Muscle layer of duodenum (tissue), 2 donors: Measurements from ENCODE around the gene UQCR10.
A peak's percentile ranks its signal among the peaks of the same experiment; 100 is the strongest.

ENCODE experiments used
- H3K27ac ChIP-seq: one replicate; pipeline ENCODE4 v1.7.0; 2013; ENCODE audit warnings: mild to moderate bottlenecking, low read length
- H3K27me3 ChIP-seq: one replicate; pipeline ENCODE4 v1.7.0; 2013; ENCODE audit warnings: low read depth, mild to moderate bottlenecking, control low read depth, low read length
- H3K36me3 ChIP-seq, 2 donors: one replicate each; pipeline ENCODE4 v1.7.0; 2013; ENCODE audit warnings: low read length in 2 of 2, control low read depth in 1 of 2, mild to moderate bottlenecking in 1 of 2; ENCODE audit not compliant: insufficient read depth in 2 of 2, control insufficient read depth in 1 of 2
- H3K4me1 ChIP-seq, 2 donors: one replicate each; pipeline ENCODE4 v1.7.0; 2013; ENCODE audit warnings: low read length in 2 of 2, mild to moderate bottlenecking in 2 of 2, control low read depth in 1 of 2, moderate library complexity in 1 of 2; ENCODE audit not compliant: insufficient read depth in 2 of 2, control insufficient read depth in 1 of 2
- H3K4me3 ChIP-seq, 2 donors: one replicate each; pipeline ENCODE4 v1.7.0; 2013; ENCODE audit warnings: low read length in 2 of 2, low read depth in 1 of 2, mild to moderate bottlenecking in 1 of 2
- H3K9me3 ChIP-seq, 2 donors: one replicate each; pipeline ENCODE4 v1.7.0; 2013; ENCODE audit warnings: low read length in 2 of 2, control low read depth in 1 of 2, mild to moderate bottlenecking in 1 of 2; ENCODE audit not compliant: control insufficient read depth in 1 of 2
- donor health status: healthy.

The UQCR10 gene

DNA sequence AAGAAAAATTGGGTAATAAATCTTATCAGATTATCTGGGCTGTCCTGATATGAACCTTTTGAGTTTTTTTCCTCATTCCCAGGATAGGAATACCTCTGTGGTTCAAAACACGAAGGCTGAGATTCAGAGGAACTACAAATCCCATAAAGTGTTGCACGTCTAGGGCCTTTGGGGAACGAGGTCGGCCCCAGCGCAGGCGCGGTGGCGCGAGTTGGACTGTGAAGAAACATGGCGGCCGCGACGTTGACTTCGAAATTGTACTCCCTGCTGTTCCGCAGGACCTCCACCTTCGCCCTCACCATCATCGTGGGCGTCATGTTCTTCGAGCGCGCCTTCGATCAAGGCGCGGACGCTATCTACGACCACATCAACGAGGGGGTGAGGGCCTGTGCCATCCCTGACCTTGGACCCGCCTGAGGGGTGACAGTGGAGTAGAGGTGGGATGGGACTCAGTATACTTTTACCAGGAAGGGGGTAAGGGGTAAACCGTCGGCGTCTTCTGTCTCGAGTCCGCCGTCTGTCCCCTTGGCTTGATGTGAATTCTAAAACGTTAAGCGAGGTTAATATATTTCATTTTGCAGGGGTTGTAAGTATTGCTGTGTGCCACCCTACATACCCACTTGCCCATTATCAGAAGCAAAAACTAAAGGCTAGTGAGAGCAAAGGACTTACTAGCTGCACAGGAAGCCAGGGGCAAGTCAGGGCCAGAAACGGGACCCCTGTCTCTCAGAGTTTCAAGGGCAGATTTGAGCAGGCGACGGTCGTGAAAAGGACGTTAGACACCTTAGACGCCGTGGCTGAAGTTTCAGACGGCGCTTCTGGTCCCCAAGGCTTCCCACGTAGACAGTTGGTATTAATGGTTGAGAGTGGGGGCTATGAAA, at the start of gene UQCR10:
Gene UQCR10, plus strand, starts transcription at position 199 of the 881 bp plus-strand sequence. Its CDS starts 30 bp downstream, at position 229.
- Histone ChIP-seq H3K4me3 (peak within 1 kb of the TSS; percentile 99 to 100), H3K4me1 (peaks cover 9 to 31% of the 10 kb centered on the region in 2 donors), H3K27me3 (no peaks in the 10 kb centered on the region), H3K9me3 (no peaks in the 10 kb centered on the region), H3K27ac (peak within 1 kb of the TSS; percentile 95), H3K36me3 (peaks cover 11 to 21% of the 10 kb centered on the region in 2 donors)

GRCh38 chr22:29717789-29718188, 49.4 kb upstream of the UQCR10 start:
- no peaks in the 10 kb centered on the region for H3K9me3 ChIP-seq
- peaks cover 15% of the 10 kb centered on the region for H3K27me3 ChIP-seq
- no peaks in the 10 kb centered on the region for H3K36me3 ChIP-seq
- no peak overlapping the region for H3K27ac ChIP-seq
- H3K4me3 ChIP-seq, result no peak overlapping the region
- H3K4me1 ChIP-seq, result peaks cover 0 to 18% of the 10 kb centered on the region in 2 donors

GRCh38 chr22:29718949-29719898, 47.9 kb upstream of the UQCR10 start:
- no peaks in the 10 kb centered on the region for H3K36me3 ChIP-seq
- H3K4me3 ChIP-seq, result no peak overlapping the region
- peaks cover 0 to 18% of the 10 kb centered on the region in 2 donors for H3K4me1 ChIP-seq
- no peaks in the 10 kb centered on the region for H3K9me3 ChIP-seq
- peaks cover 15% of the 10 kb centered on the region for H3K27me3 ChIP-seq
- no peak overlapping the region for H3K27ac ChIP-seq

- Histone ChIP-seq H3K36me3 (no peaks in the 10 kb centered on the region), H3K27me3 (peaks cover 15% of the 10 kb centered on the region), H3K27ac (no peak within 1 kb of the TSS), H3K4me3 (peak within 1 kb of the TSS in 1 of 2 donors; percentile 38), H3K9me3 (no peaks in the 10 kb centered on the region), H3K4me1 (peaks cover 0 to 18% of the 10 kb centered on the region in 2 donors)
These were observed 47.1 kb upstream of the UQCR10 start, which contains the start of gene CABP7 for GRCh38 chr22:29719899-29720645. Gene CABP7, plus strand, starts transcription at chr22:29720003. Its CDS starts 422 bp downstream, at chr22:29720425.

DNA sequence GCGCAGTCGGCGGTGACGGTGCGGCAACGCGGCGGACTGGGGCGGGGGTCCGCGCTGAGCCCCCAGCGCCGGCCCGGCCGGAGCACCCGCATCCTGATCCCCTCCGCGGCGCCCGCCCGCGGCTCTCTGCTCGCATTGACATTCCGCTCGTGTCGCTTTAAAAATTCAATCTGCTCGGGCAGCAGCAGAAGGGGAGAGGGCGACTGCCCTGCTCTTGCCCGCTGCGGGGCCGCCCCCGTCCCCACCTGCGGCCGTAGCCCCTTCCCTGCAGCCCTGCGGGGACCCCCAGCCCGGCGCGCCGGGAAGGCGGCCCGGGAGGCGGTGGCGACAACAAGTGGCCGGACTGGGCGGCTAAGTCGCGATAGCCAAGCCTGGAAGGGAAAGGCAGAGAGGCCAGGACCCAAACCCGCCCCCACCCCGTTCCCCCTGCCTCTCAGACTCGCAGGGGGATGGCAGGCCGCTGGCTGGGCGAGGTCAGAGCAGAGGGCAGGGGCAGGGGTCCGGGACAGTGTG, 46.3 kb upstream of the UQCR10 start:
- H3K4me1 ChIP-seq, result peaks cover 0 to 15% of the 10 kb centered on the region in 2 donors
- peak overlapping the region in 1 of 2 donors; percentile 38 for H3K4me3 ChIP-seq
- no peak overlapping the region for H3K27ac ChIP-seq
- no peaks in the 10 kb centered on the region for H3K9me3 ChIP-seq
- H3K36me3 ChIP-seq, result no peaks in the 10 kb centered on the region
- peaks cover 15% of the 10 kb centered on the region for H3K27me3 ChIP-seq

DNA sequence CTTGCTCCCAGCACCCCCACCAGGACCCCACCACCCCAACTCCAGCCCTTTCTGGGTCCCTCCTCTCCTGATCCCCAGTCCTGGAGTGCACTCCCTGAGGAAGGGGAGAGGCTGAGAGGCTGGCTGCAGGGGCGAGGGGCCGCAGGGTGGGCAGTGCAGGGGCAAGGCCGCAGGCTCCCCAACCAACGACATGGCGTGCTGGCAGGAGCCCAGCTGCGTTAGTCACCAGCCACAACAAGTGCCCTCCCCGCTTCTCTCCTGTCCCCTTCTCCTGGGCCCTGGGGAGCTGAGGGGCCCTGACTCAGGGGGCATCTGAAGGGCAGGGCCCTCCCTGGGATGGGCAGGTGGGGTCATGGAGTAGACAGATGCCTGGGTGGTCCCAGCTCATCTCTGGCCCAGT, 45.0 kb upstream of the UQCR10 start:
- H3K27me3 ChIP-seq, result peaks cover 15% of the 10 kb centered on the region
- no peaks in the 10 kb centered on the region for H3K36me3 ChIP-seq
- no peak overlapping the region for H3K27ac ChIP-seq
- peaks cover 0 to 11% of the 10 kb centered on the region in 2 donors for H3K4me1 ChIP-seq
- no peaks in the 10 kb centered on the region for H3K9me3 ChIP-seq
- no peak overlapping the region for H3K4me3 ChIP-seq

- no peaks in the 10 kb centered on the region for H3K36me3 ChIP-seq
- peaks cover 15% of the 10 kb centered on the region for H3K27me3 ChIP-seq
- no peak overlapping the region for H3K27ac ChIP-seq
- H3K4me1 ChIP-seq, result peaks cover 0 to 11% of the 10 kb centered on the region in 2 donors
- H3K4me3 ChIP-seq, result no peak overlapping the region
- H3K9me3 ChIP-seq, result no peaks in the 10 kb centered on the region
These were observed 44.6 kb upstream of the UQCR10 start for GRCh38 chr22:29722587-29722986.

DNA sequence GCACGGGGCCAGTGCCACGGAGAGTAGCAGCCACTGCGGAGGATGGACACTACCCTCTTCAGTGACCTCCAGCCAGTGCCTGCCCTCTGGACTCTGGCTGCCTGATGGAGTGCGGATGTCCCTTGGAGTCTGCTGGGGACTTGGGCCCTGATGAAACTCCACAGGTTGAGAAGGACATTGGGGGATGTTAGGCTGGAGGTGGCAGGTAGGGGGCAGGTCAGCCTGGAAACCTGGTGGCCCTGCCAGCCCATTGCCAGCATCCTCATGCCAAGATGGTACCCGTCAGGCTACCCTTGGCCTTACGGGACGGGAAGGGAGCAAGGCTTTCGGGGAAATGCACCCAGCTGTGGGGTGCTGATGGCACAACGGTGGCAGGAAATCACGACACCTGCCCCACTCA, 43.4 kb upstream of the UQCR10 start:
- Histone ChIP-seq H3K36me3 (no peaks in the 10 kb centered on the region), H3K9me3 (no peaks in the 10 kb centered on the region), H3K27me3 (peaks cover 8% of the 10 kb centered on the region), H3K4me1 (peaks cover 0 to 11% of the 10 kb centered on the region in 2 donors), H3K4me3 (no peak overlapping the region), H3K27ac (no peak overlapping the region)

GRCh38 chr22:29724843-29725242, 42.3 kb upstream of the UQCR10 start:
- Histone ChIP-seq H3K9me3 (no peaks in the 10 kb centered on the region), H3K4me1 (peaks cover 0 to 3% of the 10 kb centered on the region in 2 donors), H3K4me3 (no peak overlapping the region), H3K36me3 (no peaks in the 10 kb centered on the region), H3K27ac (no peak overlapping the region), H3K27me3 (no peaks in the 10 kb centered on the region)

DNA sequence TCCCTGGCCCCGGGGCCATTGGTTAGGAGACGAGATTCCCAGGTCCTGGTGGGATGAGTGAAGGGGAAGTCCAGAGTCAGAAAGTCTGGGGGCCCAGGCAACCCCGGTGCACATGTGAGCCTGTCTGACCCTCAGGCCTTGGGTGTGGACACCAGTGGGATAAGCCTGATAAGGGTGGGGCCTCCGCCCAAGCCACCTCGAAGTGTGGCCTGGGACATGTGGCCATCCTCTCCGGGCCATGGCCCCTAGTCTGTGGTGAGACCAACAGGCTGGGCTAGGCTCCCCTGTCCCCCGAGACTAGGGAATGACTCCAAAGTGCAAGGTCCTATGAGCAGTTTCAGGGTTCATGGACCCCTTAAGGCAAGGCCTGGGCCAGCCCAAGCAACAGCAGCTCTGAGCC, 41.1 kb upstream of the UQCR10 start:
- Histone ChIP-seq H3K4me3 (no peak overlapping the region), H3K9me3 (no peaks in the 10 kb centered on the region), H3K27me3 (no peaks in the 10 kb centered on the region), H3K27ac (no peak overlapping the region), H3K36me3 (peaks cover 0 to 10% of the 10 kb centered on the region in 2 donors), H3K4me1 (no peaks in the 10 kb centered on the region)
